ENCODE data around the gene LRRK1.

LRRK1 gene

DNA sequence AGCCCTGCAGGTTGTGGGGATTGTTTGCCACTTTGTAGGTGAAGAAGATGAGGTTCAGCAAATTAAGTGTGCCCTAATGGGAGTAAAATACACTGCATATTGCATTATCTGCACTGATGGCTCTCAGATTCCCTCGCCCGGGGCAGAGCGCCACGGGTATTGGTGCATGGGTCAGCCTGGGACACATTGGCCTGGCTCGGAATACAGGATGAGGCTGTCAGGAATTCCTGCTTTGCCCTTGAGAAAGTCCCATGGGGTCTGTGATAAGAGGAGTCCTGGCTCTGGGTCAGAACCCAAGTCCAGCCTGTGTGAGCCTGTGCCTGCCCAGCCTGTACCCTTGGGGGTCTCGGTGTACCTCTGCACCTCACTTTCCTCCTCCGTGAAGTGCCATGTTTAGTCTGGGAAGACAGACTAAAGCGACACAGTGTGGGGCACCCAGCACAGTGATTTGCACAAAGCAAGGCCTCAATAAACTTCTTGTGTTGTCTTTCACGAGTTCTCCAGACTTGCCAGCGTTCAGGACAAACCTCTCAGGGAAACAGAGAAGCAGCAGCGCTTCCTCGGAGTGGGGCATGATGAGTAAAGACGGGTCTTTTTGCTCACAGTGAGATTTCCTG is 107.6 kb downstream of the LRRK1 start:
- DNase-seq = no peak

DNA sequence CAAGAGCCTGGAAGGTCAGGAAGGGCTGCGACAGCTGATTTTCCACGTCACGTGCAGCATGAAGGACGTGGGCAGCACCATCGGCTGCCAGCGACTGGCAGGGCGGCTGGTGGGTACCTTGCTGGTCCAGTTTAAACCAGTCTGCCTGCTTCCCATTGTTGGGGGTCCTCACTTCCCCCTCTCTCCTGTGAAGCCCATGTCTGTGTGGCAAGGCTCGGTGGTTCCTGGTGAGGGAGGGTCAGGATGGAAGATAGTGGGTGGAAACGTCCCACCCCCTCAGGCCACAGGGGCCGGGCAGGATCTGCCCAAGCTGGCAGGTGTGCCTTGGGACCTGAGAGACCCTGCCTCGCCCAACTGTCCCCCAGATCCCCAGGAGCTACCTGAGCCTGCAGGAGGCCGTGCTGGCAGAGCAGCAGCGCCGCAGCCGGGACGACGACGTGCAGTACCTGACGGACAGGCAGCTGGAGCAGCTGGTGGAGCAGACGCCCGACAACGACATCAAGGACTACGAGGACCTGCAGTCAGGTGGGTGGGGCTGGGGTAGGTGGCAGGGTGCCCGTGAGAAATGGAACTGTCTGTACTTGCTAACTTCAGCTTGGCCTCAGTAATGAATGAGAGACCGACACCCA is 108.2 kb downstream of the LRRK1 start:
- DNase-seq = no peak

DNA sequence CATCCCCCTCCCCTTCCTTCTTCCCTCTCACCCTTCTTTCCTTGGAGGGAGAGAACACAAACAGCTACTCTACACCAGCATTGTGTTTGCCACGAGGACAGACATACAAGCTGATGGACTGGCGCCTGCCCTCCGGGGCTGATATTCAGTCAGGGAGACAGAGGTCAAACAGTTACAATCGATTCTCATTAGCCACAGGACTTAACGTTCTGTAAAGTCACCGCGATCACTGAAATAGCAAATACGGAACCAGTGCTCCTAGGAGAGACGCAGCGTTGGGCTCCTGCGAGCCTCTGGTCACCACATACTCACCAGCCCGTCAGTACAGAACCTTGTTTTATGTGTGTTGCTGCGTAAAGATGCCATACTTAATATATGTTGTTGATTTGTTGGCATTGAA is 108.8 kb downstream of the LRRK1 start:
- DNase-seq = no peak

DNA sequence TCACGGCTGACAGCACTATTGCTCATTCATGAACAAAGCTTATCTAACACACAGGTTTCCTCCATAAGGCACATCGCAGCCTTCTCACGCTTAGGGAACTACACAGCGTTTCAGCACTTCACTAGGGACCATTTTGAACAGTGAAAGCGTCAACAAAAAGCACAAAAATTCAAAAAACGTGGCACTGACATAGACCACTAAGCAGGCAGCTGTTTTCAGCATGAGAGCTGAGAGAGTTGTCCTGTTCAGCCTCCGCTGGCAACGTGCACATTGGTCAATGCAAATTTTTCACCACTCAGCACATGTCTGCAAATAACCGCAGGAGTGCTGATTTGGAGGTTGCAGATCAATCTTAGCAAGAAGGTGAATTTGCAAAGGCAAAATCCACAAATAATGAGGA is 109.2 kb downstream of the LRRK1 start:
- DNase-seq = no peak

DNA sequence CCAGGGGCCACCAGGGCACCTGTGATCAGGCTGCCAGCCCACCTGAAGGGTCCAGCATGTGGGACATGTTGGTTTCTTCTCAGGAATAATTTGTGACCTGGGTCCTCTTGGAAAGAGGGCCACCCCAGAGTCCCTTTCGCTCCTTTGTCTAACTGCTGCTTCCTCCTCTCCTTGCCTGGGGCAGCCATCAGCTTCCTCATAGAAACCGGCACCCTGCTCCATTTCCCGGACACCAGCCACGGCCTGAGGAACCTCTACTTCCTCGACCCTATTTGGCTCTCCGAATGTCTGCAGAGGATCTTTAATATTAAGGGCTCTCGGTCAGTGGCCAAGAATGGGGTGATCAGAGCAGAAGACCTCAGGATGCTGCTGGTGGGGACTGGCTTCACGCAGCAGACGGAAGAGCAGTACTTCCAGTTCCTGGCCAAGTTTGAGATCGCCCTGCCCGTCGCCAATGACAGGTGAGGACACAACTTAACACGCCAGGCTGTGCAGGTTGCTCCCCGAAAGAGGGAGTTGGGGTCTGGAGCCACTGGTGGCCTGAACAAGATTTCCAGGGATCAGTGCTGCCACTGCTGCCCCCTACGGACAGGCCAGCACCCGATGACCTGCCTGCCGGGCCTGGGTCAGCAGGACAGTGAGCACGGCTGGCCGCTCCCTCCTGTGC is 109.7 kb downstream of the LRRK1 start:
- no peak for DNase-seq

DNA sequence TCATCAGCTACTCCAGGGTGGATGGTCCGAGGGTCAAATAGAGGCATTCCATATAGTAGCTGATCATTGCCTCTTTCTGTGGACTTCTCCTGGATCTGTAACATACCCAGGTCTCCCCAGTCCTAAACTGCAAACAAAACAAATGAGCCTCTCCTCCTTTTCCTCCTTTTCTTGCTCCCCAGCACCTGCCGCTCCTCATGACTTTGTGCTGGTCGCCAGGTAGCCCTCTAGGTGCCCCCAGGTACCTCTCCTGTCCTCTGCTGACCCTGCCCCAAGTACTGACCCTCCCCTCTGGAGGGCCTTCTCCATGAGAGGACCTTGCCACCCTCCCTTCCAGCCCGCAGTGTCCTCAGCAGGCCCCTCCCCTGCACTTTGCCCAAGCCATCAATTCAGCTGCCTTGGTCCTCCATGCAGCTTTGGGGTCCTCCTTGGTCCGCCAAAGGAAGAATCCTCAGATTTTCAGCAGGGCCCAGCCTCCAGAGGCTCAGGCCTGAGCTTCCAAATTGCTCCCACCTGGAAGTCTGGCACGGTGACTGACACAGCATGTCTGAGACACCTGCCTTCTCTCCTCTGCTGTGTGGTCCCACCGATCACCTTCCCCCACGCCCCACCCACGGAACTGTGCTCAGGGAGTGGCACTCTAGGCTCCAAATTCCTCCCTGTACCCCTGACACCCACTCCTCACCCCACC is 111.0 kb downstream of the LRRK1 start:
- no peak for DNase-seq

DNA sequence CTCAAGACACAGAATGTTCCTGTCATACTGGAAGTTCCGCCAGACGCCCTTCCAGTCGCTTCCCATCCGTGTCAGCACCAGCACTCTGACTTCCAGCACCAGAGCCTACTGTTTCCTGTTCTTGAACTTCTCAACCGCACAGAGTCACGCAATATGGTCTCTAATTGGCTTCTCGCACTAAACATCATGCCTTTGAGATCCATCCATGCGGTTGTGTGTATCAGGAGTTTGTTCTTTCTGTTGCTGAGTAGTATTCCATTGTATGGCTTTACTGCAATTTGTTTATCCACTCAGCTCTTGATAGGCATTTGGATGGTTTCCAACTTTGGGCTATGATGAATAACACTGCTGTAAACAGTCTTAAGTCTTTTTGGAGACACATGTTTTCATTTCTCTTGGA is 112.1 kb downstream of the LRRK1 start:
- no peak for DNase-seq

DNA sequence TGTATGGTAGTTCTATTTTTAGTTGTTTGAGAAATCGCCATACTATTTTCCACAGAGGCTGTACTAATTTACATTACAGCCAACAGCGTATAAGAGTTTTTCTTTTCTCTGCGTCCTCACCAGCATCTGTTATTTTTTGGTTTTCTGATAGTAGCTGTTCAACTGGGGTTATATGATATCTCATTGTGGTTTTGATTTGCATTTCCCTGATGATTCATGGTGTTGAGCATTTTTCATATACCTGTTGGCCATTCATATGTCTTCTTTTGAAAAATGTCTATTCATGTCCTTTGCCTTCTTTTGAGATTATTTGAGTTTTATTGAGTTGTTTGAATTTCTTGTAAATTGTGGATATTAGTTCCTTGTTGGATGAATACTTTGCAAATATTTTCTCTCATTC is 114.6 kb downstream of the LRRK1 start:
- no peak for DNase-seq

DNA sequence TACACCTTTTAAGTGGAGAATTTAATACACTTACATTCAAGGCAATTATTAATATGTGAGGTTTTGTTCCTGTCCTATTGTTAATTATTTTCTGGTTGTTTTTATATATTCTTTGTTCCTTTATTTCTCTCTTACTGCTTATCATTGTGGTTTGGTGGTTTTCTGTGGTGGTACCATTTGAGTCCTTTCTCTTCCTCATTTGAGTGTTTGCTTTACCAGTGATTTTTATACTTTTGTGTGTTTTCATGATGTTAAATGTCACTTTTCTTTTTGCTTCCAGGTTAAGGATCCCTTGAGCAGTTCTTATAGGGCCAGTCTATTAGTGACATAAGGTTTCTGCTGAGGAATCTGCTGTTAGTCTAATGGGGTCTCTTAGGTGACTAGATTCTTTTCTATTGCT is 116.5 kb downstream of the LRRK1 start:
- no peak for DNase-seq

DNA sequence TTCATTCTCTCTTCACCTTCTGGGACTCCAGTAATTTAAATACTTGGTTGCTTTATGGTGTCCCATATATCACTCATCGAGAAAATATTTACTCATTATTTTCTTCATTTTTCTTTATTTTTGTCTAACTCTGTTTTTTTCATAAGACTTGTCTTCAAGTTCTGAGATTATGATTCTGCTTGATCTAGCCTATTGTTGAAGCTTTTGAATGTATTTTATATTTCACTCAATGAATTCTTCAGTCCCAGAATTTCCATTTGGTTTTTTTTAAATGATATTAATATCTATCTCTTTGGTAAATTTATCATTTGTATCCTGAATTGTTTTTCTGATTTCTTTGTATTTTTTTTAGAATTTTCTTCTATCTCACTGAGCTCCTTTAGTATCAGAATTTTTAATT is 117.0 kb downstream of the LRRK1 start:
- no peak for DNase-seq

DNA sequence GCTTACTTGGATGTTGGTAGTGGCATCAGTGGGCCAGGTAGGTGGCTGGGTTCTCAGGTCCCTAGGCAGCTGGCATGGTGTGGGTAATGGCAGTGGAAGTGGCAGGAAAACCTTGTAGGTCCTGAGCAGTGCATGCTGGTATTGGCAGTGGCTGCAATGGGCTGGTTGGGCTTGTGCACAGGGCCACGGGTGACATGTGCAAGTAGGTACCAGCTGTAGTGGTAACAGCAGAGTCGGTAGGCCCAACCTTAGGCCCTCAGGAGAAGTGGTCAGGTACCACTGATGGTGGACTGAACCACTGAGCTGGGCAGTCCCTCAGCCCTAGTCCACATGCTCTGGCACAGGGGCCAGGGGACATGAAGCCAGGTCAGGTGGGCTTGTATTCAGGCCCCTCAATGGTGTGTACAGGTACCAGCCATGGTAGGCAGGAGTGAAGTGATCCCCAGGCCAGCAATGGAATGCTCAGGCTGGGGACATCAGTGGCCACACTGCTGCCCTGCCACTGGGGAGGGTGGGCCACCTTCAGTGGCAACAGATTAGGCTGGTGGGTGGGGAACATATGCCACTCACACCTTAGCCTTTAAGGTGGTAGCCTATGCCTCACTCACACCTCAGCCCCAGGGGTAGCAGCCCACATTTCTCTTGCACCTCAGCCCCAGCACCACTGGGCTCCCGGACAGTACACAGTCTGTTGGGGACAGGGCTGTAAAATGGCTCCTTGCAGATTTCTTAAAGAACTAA is 118.1 kb downstream of the LRRK1 start:
- no peak for DNase-seq

DNA sequence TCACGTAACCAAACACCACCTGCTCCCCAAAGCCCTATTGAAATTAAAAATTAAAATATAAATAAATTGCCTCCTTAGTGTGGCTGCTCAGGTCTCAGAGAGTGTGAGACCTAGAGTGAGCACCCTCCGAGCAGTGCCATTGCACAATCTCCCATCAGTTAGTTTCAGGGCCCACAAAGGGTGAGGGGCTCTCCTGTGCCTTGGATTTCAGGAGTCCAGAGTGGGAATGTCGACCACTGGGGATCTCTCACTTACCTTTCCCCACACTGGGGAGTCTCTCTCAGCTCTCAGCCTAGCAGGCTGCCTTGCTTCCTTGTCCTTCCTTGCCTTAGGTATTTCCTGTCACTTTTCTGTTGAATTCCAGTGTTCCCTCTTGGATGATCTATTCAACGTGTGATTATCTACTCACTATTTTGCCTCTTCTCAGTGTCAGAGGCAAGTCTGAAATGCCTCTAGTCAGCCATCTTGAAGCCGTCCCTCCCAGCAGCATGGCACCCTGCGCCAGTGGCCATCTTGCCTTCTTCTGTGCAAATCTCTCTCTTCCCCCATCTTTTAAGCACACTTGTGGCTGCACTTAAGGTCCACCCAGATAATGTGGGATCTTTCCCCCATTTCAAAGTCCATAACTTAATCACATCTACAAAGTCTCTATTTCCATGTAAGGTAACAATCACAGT is 119.3 kb downstream of the LRRK1 start:
- no peak for DNase-seq

DNA sequence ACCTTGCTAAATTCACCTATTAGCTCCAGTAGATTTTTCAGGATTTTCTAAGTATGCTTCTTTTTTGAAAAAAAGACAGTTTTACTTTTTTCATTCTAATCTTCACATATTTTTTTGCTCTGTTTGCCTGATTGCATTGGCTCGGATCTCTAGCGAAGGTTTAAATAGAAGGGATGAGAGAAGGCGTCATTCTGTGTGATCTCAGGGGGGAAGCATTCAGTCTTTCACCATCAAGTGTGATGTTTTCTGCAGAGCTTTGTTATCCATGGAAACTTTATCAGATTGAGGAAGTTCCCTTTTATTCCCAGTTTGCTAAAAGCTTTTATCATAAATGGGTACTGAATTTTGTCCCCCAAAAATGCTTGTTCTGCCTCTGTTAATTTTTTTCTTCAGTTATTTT is 120.3 kb downstream of the LRRK1 start:
- no peak for DNase-seq

DNA sequence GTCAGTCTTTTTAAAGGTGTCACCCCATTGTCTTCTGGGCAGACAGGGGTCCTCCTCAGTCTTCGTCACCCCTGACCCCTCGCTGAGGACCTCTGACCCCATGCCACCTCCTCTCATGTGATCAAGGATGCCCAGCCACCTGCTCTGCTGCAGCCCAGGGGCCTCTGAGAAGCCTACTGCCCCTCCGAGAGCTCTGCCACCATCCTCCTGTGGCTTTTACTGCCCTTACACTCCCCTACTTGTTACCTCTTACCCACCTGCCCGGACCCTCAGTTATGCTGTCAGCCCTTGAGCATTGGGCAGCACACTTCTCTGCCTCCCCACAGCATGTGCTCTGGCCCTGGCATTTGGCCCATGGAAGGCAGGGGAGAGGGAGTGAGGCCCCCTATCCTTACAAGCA is 123.2 kb downstream of the LRRK1 start:
- DNase-seq = no peak

DNA sequence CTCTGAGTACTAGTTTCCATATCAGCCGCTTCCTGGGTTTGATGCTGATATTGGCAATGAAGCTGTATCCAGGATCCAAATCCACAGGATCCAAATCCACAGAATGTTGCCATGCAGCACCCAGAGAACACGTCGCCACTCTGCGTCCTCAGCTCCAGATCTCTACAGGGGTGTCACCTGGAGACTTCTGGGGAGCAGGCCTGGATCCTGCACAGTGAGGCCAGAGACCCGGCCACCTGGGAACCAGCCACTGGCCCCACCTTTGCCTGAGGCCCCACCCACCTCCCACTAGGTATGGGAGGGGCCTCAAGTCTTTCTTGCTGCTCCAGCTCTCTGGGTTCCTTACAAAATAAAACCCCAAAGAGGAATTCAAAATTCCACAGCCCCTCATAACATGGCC is 123.9 kb downstream of the LRRK1 start:
- no peak for DNase-seq

DNA sequence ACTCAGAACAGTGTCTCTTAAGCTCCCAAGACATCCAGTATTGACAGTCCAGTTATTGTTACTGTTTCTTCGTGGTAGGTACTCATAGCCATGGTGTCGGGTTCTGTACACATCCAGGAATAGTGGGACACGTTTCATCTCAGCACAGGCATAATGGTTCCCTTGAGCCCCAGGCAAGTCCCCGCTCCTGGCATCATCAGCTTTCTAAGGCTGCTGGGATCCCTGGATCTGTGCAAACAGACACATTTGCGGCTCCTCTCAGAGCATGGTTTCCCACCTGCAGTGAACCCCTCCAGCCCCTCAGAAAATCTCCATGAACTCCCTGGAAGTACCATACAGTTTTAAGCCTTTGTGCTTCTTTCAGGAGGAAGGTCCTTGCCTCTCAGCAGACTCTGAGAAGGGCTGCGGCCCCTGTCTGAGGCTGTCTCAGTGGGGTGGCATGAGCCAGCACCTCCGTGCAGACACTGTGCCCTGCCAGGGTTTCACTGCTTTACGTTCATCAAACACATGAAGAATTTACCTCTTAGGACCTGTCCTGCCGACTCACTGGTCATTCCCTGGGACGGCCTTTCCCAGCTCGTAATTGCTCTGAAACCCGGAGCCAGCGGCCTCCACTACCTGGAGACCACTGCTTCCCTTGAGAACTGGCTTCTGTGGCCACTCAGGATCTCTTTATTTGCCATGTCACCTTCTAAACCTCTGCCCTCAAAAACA is 124.9 kb downstream of the LRRK1 start:
- DNase-seq = no peak

DNA sequence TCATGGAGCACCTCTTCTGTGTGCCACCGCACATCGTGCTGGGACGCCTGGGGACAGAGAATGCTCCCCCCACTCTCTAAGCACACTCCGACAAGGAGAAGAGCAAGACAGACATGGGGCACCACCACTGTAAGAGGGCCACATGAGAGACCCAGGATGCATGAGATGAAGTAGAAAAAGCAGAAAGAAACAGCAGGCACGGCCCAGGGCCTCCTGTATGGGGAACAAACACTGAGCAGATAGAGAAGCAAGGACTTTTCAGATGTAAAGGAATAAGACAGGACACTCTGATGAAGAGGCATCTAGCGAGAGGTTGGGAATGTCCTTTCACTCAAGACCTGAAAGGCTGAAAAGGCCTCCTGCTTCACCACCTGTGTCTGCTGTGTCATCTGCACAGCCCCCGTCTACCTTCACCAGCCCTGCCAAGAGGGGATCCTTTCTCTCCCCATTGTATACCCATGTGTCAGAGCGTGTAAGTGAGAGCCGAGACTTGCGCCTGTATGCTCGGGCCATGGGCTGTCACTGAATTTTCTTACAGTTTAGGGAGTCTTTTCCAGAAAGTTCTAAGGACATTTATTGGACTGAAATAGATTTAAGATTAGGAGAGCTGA is 125.6 kb downstream of the LRRK1 start:
- DNase-seq = no peak

DNA sequence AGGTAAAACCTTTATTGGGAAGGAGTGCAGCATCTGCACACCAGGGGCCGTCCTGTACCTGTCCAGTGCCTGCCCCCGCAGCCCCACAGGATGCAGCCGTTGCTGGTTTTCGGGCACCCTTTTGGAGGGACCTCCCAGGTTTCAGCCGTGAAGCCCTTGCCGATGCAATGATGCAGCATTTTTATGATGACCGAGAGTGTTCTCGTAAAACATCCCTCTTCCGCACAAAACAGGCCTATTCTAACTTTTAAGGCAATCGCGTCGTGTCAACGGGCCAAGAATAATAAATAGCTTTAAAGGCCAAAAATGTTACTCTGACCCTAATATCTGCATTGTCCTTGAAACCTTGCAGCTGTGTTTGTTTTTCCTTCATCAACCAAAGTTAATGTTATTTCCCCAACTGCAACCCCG is 126.1 kb downstream of the LRRK1 start:
- no peak for DNase-seq

DNA sequence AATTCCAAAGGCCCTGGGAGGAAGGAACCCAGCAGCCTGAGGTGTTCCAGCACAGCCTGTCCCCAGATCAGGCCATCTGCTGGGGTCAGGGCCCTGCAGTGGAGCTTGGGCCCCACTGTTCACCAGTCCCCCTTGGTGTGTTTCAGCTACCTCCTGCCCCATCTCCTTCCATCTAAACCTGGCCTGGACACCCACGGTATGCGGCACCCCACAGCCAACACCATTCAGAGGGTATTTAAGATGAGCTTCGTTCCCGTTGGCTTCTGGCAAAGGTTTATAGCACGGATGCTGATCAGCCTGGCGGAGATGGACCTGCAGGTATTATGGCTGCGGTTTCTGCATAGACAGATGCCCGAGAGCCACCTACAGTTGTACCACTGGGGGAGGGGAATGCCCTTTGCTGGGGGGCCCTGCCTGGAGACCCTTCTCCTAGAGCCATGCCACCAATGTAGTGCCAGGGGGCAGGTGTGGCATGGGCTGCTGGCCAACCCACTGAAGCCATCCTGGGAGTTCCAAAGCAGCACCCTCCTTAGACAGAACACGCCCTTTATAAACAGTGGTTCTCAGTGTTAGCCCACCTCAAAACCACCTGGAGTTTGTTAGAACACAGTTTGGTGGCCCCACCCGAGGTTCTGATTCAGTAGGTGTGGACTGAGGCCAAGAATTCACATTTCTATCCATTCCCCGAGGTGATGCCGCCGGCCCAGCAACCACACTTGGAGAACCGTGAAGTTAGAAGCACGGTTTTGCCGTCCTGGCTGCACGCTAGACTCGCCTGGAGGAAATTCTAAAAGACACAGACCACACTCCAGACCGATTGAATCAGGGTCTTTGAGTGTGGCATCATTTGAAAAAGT is 126.9 kb downstream of the LRRK1 start:
- no peak for DNase-seq

DNA sequence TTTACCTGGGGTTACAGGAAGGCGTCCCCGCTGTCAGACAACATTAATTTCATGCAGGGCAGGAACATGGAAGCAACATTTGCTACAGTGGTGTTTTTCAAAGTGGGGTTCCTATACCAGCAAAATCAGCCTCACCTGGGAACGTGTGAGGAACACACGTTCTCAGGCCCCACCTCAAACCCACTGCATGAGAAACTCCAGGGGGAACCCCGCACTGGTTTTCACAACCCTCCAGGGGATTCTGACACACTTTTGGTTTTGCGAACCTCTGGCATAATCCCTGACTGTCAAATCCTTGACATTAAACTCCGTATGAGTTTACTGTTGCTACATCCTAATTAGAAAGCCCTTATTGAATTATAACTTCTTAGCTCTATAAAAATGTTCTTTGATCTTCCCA is 127.7 kb downstream of the LRRK1 start:
- DNase-seq = no peak
